ACC112 (cell line): Measurements from ENCODE around the gene MEGF6.

Source experiments
- H2AFZ ChIP-seq: fragments of 200-600 bp; sonication (generic); one replicate; pipeline ENCODE4 v1.6.0; 2017; ENCODE audit warnings: antibody characterized with exemption, low read length; ENCODE audit not compliant: unreplicated experiment
- H3K27ac ChIP-seq: fragments of 200-600 bp; sonication (generic); 2 replicates; pipeline ENCODE4 v1.5.1; 2014; ENCODE audit warnings: low read depth, mild to moderate bottlenecking, antibody characterized with exemption, low read length, moderate library complexity
- H3K27me3 ChIP-seq: fragments of 200-600 bp; sonication (generic); 2 replicates; pipeline ENCODE4 v1.6.1; 2014; ENCODE audit warnings: mild to moderate bottlenecking, antibody characterized with exemption, low read length, moderate library complexity, mixed read lengths; ENCODE audit not compliant: insufficient read depth
- H3K36me3 ChIP-seq: fragments of 200-600 bp; sonication (generic); 2 replicates; pipeline ENCODE4 v1.6.1; 2016; ENCODE audit warnings: mild to moderate bottlenecking, antibody characterized with exemption, low read length, moderate library complexity, mixed read lengths; ENCODE audit not compliant: insufficient read depth
- H3K4me1 ChIP-seq: fragments of 200-600 bp; sonication (generic); one replicate; pipeline ENCODE4 v1.6.1; 2016; ENCODE audit warnings: low read length, mixed read lengths; ENCODE audit not compliant: insufficient read depth, unreplicated experiment, control insufficient read depth
- H3K4me3 ChIP-seq: fragments of 200-600 bp; sonication (generic); 2 replicates; pipeline ENCODE4 v1.5.1; 2014; ENCODE audit warnings: mild to moderate bottlenecking, low read depth, low read length
- H3K79me2 ChIP-seq: fragments of 200-600 bp; sonication (generic); one replicate; pipeline ENCODE4 v1.6.0; 2016; ENCODE audit warnings: low read length; ENCODE audit not compliant: control insufficient read depth, unreplicated experiment, insufficient read depth

The MEGF6 gene

DNA sequence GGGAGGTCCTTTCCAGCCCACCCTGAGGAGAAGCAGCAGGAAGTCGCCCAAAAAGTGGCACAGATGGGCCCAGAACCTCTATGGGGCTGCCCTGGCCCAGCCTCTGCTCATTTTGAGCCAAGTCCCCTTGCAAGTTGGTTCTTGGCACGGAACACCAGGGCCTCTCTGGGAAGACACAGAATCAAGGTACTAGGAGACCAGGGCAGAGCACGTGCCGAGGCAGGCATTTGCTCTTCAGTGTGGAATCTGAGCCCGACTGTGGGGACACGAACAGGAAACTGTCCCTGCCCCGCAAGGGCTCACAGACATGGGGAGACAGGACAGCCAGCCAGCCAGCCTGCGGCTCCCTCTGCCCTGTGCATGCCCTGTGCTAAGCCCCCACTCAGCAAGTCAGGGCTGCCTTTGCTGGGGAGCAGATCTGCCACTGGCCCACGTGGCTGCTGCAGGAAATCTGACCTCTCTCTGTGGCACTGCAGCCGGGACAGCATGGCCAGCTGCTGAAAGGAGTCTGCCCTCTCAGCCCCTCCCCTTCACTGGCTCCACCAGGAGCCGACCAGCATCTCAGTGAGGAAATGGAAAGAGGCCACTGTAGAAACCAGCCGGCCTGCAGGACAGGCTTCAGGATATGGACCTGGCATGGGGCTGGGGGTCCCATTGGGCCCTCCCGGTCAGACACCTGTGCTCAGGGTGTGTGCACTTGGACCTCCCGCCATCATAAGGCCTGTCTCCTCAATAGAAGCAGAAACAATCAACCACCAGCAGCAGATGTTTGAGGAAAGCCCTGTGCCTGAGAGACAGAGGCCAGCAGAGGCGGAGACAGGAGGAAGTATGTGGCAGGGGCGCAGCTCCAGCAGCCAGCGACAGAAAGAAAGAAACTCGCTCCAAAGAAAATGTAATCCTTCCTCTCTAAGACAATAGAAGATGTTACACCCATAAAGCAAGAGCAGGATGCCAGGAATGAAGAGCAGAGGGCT is 153.1 kb downstream of the MEGF6 start:
- no peak overlapping the region for H2AFZ ChIP-seq
- peaks cover 8% of the 10 kb centered on the region for H3K4me1 ChIP-seq

DNA sequence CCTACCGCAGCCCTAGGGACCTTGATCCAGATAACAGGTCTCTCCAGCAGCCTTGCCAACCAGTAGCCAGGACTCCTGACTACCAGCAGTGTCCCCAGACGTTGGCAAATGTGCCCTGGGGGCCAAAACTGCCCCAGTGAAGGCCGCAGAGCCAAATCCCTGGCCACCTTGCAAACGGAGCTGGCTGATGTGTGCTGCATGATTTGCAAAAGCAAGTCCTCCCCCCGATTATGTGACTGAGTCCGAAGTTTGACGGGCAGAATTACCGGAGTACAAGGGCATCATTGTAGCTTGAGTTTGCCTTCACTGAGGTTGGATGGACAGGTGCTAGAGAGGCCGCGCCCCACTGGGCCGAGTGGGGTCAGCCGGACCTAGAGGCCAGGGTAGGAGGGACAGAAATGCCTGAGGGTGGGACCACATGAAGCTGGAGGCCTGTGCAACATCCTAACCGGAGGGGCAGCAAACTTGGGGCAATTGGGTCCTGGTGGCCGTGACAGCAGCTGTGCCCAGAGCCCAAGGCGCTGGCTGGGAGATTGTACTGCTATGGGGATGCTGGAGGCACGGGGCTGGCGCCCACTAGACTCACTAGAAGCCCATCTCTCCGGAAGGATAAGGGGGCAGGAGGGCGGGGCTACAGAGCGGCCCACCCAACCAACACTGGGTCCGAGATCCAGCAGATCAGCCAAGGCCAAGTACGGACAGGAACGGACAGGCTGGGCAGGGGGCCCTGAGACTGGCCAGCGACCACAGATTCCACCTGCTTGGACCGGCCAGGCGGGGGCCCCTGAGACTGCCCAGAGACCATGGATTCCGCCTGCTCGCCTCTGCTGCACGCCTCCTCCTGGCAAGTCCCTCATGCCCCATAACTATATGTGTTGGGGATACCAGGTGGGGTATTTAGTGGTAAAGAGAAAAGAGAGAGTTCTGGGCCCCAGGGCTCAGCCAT is 154.1 kb downstream of the MEGF6 start:
- no peak overlapping the region for H3K4me3 ChIP-seq
- H3K27ac ChIP-seq: no peak overlapping the region
- no peaks in the 10 kb centered on the region for H3K79me2 ChIP-seq
- peaks cover 2% of the 10 kb centered on the region; the same call in 1 of the 2 replicates for H3K27me3 ChIP-seq
- peaks cover 8% of the 10 kb centered on the region for H3K4me1 ChIP-seq
- H3K36me3 ChIP-seq: no peaks in the 10 kb centered on the region
- H2AFZ ChIP-seq: no peak overlapping the region

More for the DNA sequence above, 153.1 kb downstream of the MEGF6 start:
- peaks cover 2% of the 10 kb centered on the region; the same call in 1 of the 2 replicates for H3K27me3 ChIP-seq
- H3K79me2 ChIP-seq: no peaks in the 10 kb centered on the region
- H3K4me3 ChIP-seq: no peak overlapping the region
- H3K36me3 ChIP-seq: no peaks in the 10 kb centered on the region
- no peak overlapping the region for H3K27ac ChIP-seq

DNA sequence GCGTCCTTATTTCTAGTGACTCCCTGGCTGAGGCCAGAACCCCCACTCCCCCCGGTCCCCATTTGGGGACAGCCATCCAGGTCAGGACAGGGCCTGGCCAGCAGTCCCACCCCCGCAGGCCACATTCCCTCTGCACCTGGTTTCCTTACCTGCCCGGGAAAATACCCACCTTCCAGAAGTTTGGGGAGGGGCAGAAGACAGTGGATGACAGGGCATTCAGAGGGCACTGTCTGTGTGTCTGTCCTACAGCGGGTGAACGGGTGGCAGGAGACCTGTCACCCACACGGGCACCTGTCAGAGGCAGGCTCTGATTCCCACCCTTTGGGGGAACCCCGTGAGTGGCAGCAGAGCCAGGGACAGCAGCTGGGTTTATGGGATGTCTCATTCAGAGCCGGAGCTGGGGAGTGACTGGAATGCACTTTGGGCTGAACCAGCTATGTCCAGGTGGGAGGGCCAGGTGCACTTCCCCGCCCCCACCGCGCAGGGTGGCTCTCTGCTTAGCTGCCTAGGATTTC is 154.8 kb downstream of the MEGF6 start:
- peaks cover 8% of the 10 kb centered on the region for H3K4me1 ChIP-seq

DNA sequence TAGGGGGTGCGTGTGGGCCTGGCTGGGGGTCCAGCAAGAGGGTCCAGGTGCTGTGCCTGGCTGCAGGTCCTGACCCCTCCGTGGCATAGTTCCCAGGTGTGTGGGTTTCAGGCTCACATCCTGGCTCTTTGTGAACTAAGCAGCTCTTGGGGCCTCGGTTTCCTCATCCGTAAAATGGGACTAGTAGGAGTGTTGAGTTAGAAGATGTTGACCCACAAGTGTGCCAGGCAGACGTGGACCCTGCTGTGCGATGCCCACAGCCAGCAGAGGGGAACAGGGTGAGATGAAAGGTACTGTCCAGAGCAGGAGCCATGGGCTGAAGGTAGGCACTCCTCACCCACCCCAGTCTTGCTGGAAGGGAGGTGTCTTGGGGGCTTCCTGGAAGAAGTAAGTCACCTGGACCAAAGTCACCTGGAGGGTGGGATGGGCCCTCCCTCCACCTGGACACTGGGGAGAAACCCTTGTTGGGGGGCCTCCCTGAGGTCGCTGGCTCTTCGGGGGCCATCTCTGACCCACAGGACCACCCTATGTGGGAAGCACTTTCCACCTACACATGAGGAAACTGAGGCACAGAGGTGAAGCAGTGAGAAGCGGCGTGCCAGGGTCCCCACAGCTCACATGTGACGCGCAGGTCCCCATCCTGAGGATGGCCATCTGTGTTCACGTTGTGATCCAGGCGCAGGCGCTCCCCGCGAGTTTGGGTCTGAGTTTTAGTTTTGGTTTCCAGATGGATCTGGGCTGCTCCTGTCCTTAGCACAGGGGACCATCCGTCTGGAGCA is 155.4 kb downstream of the MEGF6 start:
- Histone ChIP-seq H3K27me3 (peaks cover 8% of the 10 kb centered on the region; the same call in 1 of the 2 replicates), H3K4me3 (no peak overlapping the region), H3K4me1 (peaks cover 5% of the 10 kb centered on the region), H3K79me2 (no peaks in the 10 kb centered on the region), H3K36me3 (no peaks in the 10 kb centered on the region), H2AFZ (no peak overlapping the region), H3K27ac (no peak overlapping the region)

More for the DNA sequence above, 154.8 kb downstream of the MEGF6 start:
- Histone ChIP-seq H3K4me3 (no peak overlapping the region), H3K36me3 (no peaks in the 10 kb centered on the region), H3K27ac (no peak overlapping the region), H2AFZ (no peak overlapping the region), H3K79me2 (no peaks in the 10 kb centered on the region), H3K27me3 (peaks cover 2% of the 10 kb centered on the region; the same call in 1 of the 2 replicates)

DNA sequence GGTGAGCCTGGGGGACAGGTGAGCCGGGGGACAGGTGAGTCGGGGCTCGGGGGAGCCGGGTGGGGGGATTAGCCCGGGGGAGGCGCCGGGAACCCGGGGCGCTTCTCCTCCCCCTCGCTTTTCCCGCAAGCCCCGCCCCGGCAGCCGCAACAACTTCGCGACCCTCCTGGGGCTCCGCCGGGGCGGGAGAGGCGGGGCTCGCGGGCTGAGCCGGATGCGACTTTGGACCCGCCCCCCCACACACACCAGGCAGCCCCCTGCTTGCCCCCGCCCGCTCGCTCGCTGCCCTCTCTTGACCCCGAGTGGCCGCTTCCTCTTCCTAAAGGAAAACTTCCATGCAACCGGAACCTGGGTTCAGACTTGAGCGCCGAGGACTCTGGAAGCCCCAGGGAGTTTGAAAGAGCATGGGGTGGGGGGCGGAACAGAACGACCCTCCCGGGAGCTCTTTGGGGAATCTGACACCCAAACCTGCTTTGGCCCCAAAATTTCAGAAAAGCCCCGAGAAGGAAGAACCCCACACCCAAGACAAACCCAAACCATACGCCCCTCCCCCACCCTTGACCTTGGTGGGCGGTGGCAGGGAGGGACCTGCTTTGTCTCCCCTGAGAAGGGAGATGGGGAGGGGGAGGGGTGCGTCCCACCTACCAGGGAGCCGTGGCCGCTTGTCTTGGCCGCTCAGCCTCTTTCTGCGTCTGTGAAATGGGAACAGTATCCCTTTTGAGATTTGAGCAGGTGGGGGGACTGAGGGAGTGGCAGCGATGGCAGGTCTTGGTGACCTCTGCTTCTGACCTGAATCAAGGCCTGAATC is 156.3 kb downstream of the MEGF6 start:
- H2AFZ ChIP-seq: no peak overlapping the region
- no peaks in the 10 kb centered on the region for H3K4me1 ChIP-seq
- H3K27me3 ChIP-seq: peaks cover 16% of the 10 kb centered on the region; the same call in 1 of the 2 replicates
- no peaks in the 10 kb centered on the region for H3K36me3 ChIP-seq
- H3K79me2 ChIP-seq: no peaks in the 10 kb centered on the region
- H3K27ac ChIP-seq: no peak overlapping the region
- H3K4me3 ChIP-seq: peak overlapping the region; percentile 73

DNA sequence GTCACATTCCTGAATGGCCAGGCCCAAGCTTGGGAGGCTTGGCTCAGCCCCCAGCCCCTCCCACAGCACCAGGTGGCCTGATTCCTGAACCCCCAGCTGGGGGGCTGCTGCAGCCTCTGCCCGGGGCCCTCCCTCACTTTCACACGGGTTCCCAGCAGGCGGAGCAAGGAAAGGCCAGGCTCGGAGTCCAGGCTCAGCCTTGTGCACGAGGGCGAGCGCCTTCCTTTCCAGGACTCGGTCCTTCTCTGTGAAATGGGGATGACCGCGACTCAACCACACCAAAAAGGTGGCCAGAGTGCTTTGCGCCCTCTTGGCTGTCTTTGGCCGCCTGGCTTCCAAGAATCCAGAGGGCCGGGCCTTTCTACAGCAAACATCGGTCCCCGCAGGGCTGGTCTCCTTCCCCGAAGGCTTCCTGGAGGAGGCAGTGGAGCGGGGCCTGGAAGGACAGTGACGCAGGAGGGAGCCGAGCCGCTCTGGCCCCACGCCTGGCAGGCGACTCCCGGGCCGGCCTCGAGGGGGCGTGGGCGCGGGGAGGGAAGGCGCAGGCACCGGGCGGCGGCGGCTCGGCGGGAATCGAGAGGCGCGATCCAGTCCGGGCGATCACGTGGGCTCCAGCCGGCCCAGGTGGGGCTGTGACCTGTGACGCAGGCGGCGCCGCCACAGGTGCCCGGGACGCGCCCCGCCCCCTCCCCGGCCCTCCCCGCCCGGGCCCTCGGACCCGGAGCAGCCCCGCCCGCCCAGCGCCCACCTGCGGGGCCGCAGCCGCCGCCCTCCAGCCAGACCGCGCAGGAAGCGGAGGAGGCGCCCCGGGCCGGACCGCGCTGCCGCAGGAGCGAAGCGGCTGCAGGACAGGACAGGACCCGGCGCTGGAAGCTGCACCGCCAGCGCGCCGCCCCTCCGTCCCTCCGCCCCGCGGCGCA is 157.2 kb downstream of the MEGF6 start, which contains the start of gene ARHGEF16:
ARHGEF16 (plus strand) TSS at position 775 of the 920 bp plus-strand sequence. CDS start 8,420 bp downstream, outside the sequence.
- no peaks in the 10 kb centered on the region for H3K36me3 ChIP-seq
- H3K27ac ChIP-seq: no peak within 1 kb of the TSS
- no peaks in the 10 kb centered on the region for H3K79me2 ChIP-seq
- peaks cover 20% of the 10 kb centered on the region; the same call in 1 of the 2 replicates for H3K27me3 ChIP-seq
- no peaks in the 10 kb centered on the region for H3K4me1 ChIP-seq
- peak within 1 kb of the TSS; percentile 73 for H3K4me3 ChIP-seq
- no peak within 1 kb of the TSS for H2AFZ ChIP-seq

DNA sequence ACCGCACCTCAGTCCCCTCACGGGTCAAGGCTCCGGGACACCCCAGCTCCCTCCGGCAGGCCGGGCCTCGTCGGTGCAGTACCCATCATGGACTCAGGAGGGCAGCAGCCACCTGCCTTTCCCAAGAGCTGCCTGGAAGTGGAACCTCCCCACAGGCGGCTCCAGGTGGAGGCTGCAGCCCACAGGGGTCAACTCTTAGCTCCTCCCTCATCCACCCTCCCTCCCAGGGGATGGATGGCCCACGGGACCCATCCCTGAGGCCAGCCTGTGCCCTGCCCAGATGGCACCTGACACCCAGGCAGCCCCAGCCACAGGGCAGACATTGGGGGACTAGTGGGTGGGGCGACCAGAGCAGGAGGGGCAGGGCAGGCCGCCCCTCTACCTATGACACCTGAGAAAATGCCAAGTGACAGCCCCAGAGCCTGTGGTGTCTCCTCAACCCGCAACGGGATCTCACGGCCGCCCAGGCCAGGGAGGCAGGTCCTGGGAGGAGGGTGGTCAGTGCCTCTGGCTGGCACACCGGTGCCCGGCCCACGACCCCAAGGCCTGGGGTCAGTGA is 158.0 kb downstream of the MEGF6 start:
- Histone ChIP-seq H3K4me3 (no peak overlapping the region), H3K4me1 (no peaks in the 10 kb centered on the region), H3K79me2 (no peaks in the 10 kb centered on the region), H3K27ac (no peak overlapping the region), H3K36me3 (no peaks in the 10 kb centered on the region), H2AFZ (no peak overlapping the region), H3K27me3 (peaks cover 20% of the 10 kb centered on the region; the same call in 1 of the 2 replicates)

DNA sequence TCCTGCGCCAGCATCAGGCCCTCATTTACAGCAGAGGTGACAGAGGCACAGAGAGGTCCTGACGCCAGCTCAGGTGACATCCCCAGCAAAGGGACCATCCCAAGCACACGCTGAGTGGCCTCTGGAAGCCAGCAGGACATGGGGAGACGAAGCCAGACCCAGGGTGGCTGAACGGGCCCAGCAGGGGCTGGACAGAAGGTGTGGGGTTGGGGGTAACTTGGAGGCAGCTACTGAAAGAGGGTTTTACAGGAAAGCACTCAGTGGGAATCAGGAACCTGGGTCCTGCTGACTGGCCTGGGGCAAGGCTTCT is 158.5 kb downstream of the MEGF6 start:
- H3K27ac ChIP-seq: no peak overlapping the region
- H3K4me3 ChIP-seq: no peak overlapping the region
- peaks cover 20% of the 10 kb centered on the region; the same call in 1 of the 2 replicates for H3K27me3 ChIP-seq
- H3K79me2 ChIP-seq: no peaks in the 10 kb centered on the region
- H2AFZ ChIP-seq: no peak overlapping the region
- no peaks in the 10 kb centered on the region for H3K36me3 ChIP-seq
- H3K4me1 ChIP-seq: no peaks in the 10 kb centered on the region
